Ureter (tissue), 1 donor: ENCODE data around the gene GPER1. TPM values are rescaled to one million over a fixed set of nuclear protein-coding genes. Genes with fewer than 3 reads are reported as not detected.
"Not testable (repeated sequence)": the region's sequence is repeated elsewhere in the genome, so short reads cannot be mapped to it uniquely, and the experiment has no call there.

ENCODE experiments used
- DNase-seq: peaks from one replicate; pipeline ENCODE4 v3.0.0-alpha.2; 2020; ENCODE audit warnings: low spot score
- total RNA-seq: library from RNA; stranded (reverse); gene quantifications from one replicate; pipeline ENCODE4 v1.2.4, GENCODE V29; 2023
- donor health status: DM: yes; HTN: yes; CAD: no.

The GPER1 gene
- total RNA-seq, 1 donor from 2014 or later = 3.4 TPM

- not testable (repeated sequence) for DNase-seq
Observed at GRCh38 chr7:1143031-1143430, 55.1 kb downstream of the GPER1 start.

Other genes with a start within 250 kb of the GPER1 start
- gene GET4, start 211.6 kb upstream of the GPER1 start, total RNA-seq = 43.4 TPM
- 20.6 TPM for gene ADAP1, start 133.4 kb upstream of the GPER1 start, total RNA-seq
- 14.6 TPM for gene COX19, start 112.6 kb upstream of the GPER1 start, total RNA-seq
- 0.44 TPM for gene CYP2W1, start 104.9 kb upstream of the GPER1 start, total RNA-seq
- 8.7 TPM for gene GPR146, start 43.6 kb upstream of the GPER1 start, total RNA-seq
- gene ZFAND2A, start 72.1 kb downstream of the GPER1 start, total RNA-seq = 16.6 TPM
- gene UNCX, start 144.8 kb downstream of the GPER1 start, total RNA-seq = not detected